ENCODE measurements around the gene RTN4R.

Gene RTN4R

DNA sequence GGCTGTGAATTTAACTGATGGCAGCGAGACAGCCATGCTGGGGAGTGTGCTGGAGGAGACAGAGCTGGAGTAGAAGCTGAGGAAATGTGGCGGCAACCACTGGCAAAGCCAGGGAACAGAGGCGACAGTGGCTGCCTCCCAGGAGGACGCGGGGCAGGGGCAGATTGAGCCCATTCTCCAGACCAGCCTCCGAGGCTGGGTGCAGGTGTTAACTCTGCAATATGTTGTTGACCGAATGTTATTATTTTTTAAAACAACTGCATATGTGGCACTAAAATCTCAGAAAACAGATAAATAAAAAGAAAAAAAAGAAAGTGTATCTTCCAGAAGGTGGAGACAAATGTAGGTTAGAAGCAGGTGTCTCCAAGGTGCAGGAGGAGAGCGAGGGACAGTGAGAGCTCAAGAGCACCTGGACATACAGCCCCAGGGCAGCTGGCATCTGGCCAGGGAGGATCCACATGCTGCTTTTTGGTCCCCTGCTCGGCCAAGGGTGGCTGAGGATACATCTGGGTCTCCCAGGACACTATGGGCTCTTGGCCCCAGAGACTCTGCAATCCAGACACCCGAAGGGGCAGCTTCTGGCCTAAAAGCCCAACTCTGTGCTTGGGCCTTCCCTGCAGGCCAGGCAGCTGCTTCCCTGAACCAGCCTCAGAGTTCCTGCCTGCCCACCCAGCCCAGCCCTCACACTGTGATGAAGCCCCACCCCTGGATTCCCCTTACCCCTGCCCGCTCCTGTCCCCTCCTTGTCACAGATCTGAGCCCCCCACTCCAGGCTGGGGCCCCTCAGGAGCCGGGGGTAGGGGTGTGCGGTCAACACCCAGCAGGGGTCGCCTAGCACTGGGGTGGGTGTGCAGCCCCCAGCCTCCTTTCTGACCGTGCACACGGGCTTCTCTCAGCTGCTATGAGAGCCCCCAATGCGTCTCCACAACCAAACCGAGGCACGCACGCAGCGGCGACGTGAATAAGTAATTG, 12.9 kb downstream of the RTN4R start:
- DNase-seq: no peak

DNA sequence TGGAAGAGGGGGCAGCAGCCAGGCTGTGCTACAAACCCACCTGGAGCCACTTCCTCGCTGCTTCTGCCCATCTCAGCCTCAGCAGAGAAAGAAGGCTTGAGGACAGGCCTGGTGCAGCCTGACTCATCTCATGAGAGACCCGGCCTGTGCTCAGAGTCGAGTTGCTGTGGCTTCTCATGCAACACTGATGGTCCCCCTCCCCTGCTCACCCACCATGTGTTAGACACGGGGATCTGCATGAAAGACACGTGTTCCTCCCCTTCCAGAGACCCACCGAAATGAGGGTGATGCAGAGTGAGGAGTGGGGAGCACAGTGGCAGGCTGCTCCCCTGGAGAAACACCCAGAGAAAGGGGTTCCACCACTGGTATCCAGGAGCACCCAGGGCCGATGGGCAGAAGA, 15.0 kb downstream of the RTN4R start:
- no peak for DNase-seq

- DNase-seq: no peak
Measured at GRCh38 chr22:20251981-20252380, 16.1 kb downstream of the RTN4R start.

DNA sequence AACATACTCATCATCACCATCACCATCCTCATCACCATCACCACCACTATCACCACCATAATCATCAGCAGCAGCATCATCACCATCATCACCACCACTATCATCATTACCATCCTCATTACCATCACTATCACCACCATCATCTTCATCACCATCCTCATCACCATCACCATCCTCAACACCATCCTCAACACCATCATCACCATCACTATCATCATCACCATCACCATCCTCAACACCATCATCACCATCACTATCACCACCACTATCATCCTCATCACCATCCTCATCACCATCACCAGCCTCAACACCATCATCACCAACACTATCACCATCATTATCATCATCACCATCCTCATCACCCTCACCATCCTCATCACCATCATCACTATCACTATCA, 16.6 kb downstream of the RTN4R start:
- DNase-seq: no peak

GRCh38 chr22:20249797-20250354, 18.2 kb downstream of the RTN4R start:
- DNase-seq: no peak

DNA sequence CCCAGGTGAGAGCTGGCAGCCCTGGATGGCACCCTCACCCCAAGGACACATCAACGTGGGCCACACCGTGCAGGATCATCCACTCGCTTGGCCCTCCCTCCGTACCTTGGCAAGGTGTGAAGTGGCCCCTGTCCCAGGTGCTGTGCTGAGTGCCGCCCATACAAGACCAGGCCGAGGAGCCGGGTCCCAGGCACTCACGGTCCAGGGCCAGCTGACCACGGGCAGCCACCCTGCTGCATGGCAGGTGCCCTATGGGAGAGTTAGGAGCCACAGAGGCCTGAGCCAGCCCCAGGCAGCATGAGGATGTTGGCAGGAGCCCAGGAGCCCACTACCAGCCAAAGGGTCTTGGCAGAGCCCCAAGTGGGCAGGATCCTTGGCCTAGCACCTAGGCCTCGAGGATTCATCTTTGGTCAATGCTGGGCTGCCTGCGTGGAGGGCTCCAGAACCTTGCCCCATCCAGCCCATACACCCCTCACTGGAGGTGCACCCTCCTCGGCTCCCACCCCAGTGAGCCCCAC, 19.6 kb downstream of the RTN4R start:
- DNase-seq: no peak

GRCh38 chr22:20247608-20248171, 20.4 kb downstream of the RTN4R start:
- no peak for DNase-seq

- DNase-seq: peak; percentile 32
Measured at GRCh38 chr22:20247010-20247505, 21.1 kb downstream of the RTN4R start.

GRCh38 chr22:20246368-20247009, 21.6 kb downstream of the RTN4R start:
- no peak for DNase-seq

DNA sequence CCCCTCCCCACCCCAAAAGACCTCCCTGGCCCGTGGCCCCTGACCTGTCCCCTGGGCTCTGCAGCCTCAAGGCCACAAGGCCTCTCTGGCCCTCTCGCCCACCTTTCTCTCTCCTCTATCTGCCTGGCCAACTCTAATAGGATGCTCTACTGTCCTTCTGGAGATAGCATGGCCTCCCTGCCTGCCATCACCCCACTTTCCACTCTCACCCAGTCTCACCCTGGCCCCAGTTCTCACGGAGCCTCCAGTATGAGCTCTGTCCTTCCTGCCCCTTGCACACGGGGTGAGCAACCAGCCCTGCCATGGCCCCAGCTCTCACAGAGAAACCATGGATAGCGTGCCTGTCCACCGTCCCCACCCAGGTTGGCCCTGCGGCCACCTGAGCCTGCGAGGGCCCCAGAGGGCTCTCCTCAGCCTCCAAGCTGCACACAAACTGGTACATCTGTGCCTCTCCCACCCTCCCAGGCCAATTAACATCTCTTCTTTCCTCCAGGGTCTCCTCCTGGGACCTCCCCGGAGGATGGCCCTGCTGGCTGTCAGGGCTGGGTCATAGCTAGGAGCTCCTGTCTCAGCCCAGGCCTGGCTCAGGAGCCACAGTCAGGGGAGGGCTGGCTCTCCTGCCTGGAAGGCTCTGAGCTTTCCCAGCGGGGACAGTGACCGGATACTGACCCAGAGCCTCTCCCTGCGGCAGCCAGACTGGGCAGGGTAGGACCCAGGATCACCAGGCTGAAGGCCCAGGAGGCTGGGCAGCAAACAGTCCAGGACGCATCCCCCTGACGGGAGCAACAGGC, 22.3 kb downstream of the RTN4R start:
- DNase-seq: no peak

- peak; percentile 19 for DNase-seq
Measured at GRCh38 chr22:20244691-20245576, 23.2 kb downstream of the RTN4R start.

DNA sequence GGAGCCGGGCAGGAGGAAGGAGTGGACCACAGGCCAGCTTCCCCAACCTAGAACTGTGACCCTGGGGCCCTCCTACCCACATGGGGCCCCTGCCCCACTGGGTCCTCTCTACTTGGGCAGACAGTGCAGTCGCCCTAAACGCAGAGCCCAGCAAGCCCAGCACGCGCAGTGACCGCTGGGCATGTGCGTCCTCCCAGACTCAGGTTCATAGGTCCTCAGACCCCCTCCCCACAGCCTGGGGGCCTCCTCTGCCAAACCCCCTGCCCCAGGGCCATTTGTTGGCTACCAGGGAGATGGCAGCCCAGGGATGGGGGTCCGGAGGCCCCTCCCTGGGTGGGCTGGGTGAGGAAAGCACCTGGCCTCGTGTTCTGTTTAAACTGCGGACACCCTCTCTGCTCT, 23.9 kb downstream of the RTN4R start:
- no peak for DNase-seq

GRCh38 chr22:20243537-20244249, 24.4 kb downstream of the RTN4R start:
- DNase-seq: peak; percentile 80

DNA sequence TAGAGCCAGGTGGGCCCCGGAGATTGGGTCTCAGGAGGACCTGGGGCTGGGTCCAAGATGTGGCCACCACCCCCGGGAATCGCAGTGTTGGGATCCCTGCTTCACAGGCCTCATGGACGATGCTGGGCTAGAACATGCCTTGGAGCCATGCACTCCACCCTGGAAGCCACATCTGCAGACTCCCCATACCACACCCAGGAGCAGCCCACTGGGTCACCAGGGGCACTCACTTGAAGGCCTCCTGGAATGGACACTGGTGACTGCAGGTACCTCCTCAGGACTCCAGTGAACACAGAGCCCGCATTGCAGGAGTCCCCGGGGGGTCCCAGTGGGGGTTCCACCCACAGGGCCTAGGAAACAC, 25.0 kb downstream of the RTN4R start:
- no peak for DNase-seq

- no peak for DNase-seq
Measured at GRCh38 chr22:20242393-20243175, 25.5 kb downstream of the RTN4R start.

GRCh38 chr22:20241579-20242392, 26.3 kb downstream of the RTN4R start:
- no peak for DNase-seq

DNA sequence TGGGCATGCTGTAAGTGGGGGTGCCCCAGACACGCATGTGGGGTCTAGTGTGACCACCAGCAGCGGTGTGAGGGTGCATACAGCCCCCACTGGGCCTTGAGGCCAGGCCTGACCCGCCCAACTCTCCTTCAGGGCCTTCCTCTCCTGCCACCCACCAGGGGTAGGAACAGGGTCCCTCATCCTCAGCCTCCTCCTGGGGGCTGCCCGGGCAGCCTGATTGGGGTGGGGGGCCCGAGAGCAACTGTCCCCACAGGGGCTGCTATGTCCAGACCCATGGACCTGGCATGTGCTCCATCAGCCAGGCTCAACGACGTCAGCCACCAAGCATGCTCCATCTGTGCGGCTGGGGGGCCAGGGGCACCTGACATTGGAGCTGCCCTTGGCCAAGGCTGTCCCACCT, 27.2 kb downstream of the RTN4R start:
- no peak for DNase-seq

- DNase-seq: no peak
Measured at GRCh38 chr22:20240447-20240764, 27.7 kb downstream of the RTN4R start.

Measured in MV-4-11 (cell line).